K562 (cell line): ENCODE measurements around the gene DCAF12. TPM values are rescaled to one million over a fixed set of nuclear protein-coding genes. Genes with fewer than 3 reads are reported as not detected.

Experiments used
- ATAC-seq: fragments of 200-7000 bp; cut with Tn5 transposase; 3 replicates; pipeline ENCODE4 v1.9.1; 2020; ENCODE audit warnings: moderate library complexity
- BruUV-seq: library from RNA; stranded (reverse); fragments of 400-500 nt; replicated peaks from 2 replicates; lab custom pipeline; 2021; lab: Mats Ljungman, UMichigan
- CTCF ChIA-PET: fragments of 300-600 bp; formaldehyde crosslinking; extraction: SDS; loops from one replicate; lab custom pipeline; 2021; ENCODE audit warnings: low intra/inter-chr PET ratio; lab: Yijun Ruan, JAX
- POLR2A ChIA-PET: fragments of 300-600, 350-650 bp; sonication (Branson Sonifier 250); formaldehyde crosslinking; extraction: SDS; loops from one replicate; lab custom pipeline; 2021; ENCODE audit warnings: antibody characterized with exemption, inconsistent platforms; lab: Yijun Ruan, JAX
- DNase-seq, 4 experiments: peaks; one replicate each; pipeline versions ENCODE4 v3.0.0 to v3.0.0-alpha.2; 2011 to 2018; ENCODE audit warnings: low spot score in 3 of 4, mixed read lengths in 3 of 4; ENCODE audit errors: extremely low read depth in 1 of 4
- FAIRE-seq: peaks from 2 replicates; lab custom pipeline; 2011; peaks lifted over from hg19 to GRCh38; lab: Jason Lieb, UNC
- H2AFZ ChIP-seq: 2 replicates; pipeline ENCODE4 v1.6.0; 2011; ENCODE audit warnings: low read depth, low read length, control low read depth, inconsistent platforms
- H3K27ac ChIP-seq: fragments of 200-600 bp; 3 replicates; pipeline ENCODE4 v1.8.0; 2011; ENCODE audit warnings: low read depth, mild to moderate bottlenecking, control low read depth, inconsistent platforms, low read length, moderate library complexity, mixed read lengths; ENCODE audit errors: extremely low read depth
- H3K27me3 ChIP-seq, 2 experiments: fragments of 300-600 bp in 1 of 2; 2 replicates in 1 of 2; 3 replicates in 1 of 2; pipeline versions ENCODE4 v1.6.0 to v1.8.0; 2011; ENCODE audit warnings: inconsistent platforms in 2 of 2, low read length in 2 of 2, mild to moderate bottlenecking in 1 of 2, mixed read lengths in 1 of 2, moderate library complexity in 1 of 2; ENCODE audit not compliant: control insufficient read depth in 2 of 2, insufficient read depth in 2 of 2
- H3K36me3 ChIP-seq: fragments of 300-600 bp; 3 replicates; pipeline ENCODE4 v1.8.0; 2011; ENCODE audit warnings: mild to moderate bottlenecking, low read length, inconsistent platforms; ENCODE audit not compliant: control insufficient read depth, insufficient read depth
- H3K4me1 ChIP-seq, 2 experiments: fragments of 200-600 bp in 1 of 2; replicated peaks in 1 of 2; 2 replicates in 1 of 2; 3 replicates in 1 of 2; pipeline versions ENCODE4 v1.5.1 to v1.8.0; 2011; ENCODE audit warnings: inconsistent platforms in 2 of 2, low read length in 2 of 2, mild to moderate bottlenecking in 1 of 2, mixed read lengths in 1 of 2, moderate library complexity in 1 of 2; ENCODE audit not compliant: control insufficient read depth in 2 of 2, insufficient read depth in 2 of 2
- H3K4me2 ChIP-seq: 2 replicates; pipeline ENCODE4 v1.6.1; 2011; ENCODE audit warnings: low read length, control low read depth, inconsistent platforms, mixed read lengths; ENCODE audit not compliant: insufficient read depth
- H3K4me3 ChIP-seq: fragments of 200-600 bp; sonication (generic), shearing (Covaris generic); 2 replicates; pipeline ENCODE4 v1.5.1; 2016; ENCODE audit warnings: control low read depth, inconsistent platforms
- H3K79me2 ChIP-seq: fragments of 200-600 bp; 3 replicates; pipeline ENCODE4 v1.8.0; 2011; ENCODE audit warnings: low read length, inconsistent platforms; ENCODE audit not compliant: control insufficient read depth, insufficient read depth
- H3K9ac ChIP-seq, 2 experiments: 2 replicates each; pipeline versions ENCODE4 v1.6.0 to v1.6.1; 2011; ENCODE audit warnings: low read depth in 2 of 2, low read length in 2 of 2, control low read depth in 1 of 2, inconsistent platforms in 1 of 2, mild to moderate bottlenecking in 1 of 2, mixed read lengths in 1 of 2; ENCODE audit not compliant: insufficient read depth in 1 of 2
- H3K9me1 ChIP-seq: one replicate; pipeline ENCODE4 v1.6.0; 2011; ENCODE audit warnings: inconsistent platforms, mild to moderate bottlenecking, low read length, moderate library complexity; ENCODE audit not compliant: control insufficient read depth, insufficient read depth
- H3K9me3 ChIP-seq: replicated peaks from 2 replicates; pipeline ENCODE4 v1.5.1; 2011; ENCODE audit warnings: low read depth, low read length, inconsistent platforms; ENCODE audit not compliant: control insufficient read depth, insufficient read depth
- H4K20me1 ChIP-seq: replicated peaks from 2 replicates; pipeline ENCODE4 v1.6.1; 2011; ENCODE audit warnings: low read length, inconsistent platforms, mixed read lengths; ENCODE audit not compliant: control insufficient read depth, insufficient read depth
- EWSR1 ChIP-seq: fragments of 450-650 bp; IDR thresholded peaks from 2 replicates; pipeline ENCODE4 v1.6.1; 2018; ENCODE audit warnings: borderline replicate concordance, mild to moderate bottlenecking, low read depth, moderate library complexity; ENCODE audit not compliant: partially characterized antibody
- FOXJ2 ChIP-seq: fragments of 200-800 bp; sonication (Bioruptor generic); IDR thresholded peaks from 2 replicates; pipeline ENCODE4 v1.6.1; 2016; ENCODE audit warnings: missing genetic modification characterization, missing compliant biosample characterization
- FOXP1 ChIP-seq: sonication (generic); formaldehyde crosslinking; IDR thresholded peaks from 2 replicates; pipeline ENCODE4 v1.8.0; 2022; ENCODE audit warnings: mild to moderate bottlenecking, missing genetic modification reagents
- HMG20B ChIP-seq: fragments of 250-450 bp; sonication (Bioruptor Pico); IDR thresholded peaks from 2 replicates; pipeline ENCODE4 v1.5.0; 2021; ENCODE audit warnings: mild to moderate bottlenecking
- MECOM ChIP-seq: fragments of 250-450 bp; sonication (Bioruptor Pico); IDR thresholded peaks from 2 replicates; pipeline ENCODE4 v1.8.0; 2022; ENCODE audit warnings: inconsistent platforms
- NFXL1 ChIP-seq: fragments of 450-650 bp; formaldehyde crosslinking; IDR thresholded peaks from 2 replicates; pipeline ENCODE4 v1.4.0; 2021; ENCODE audit warnings: mild to moderate bottlenecking
- NR2C2 ChIP-seq, 2 experiments: fragments of 200-800 bp in 1 of 2; sonication (Bioruptor generic) in 1 of 2; sonication (generic) in 1 of 2; formaldehyde crosslinking in 1 of 2; IDR thresholded peaks; 2 replicates each; pipeline versions ENCODE4 v1.6.1 to v1.8.0; 2016 to 2022; ENCODE audit warnings: mild to moderate bottlenecking in 1 of 2, missing compliant biosample characterization in 1 of 2, missing genetic modification characterization in 1 of 2, missing genetic modification reagents in 1 of 2
- PML ChIP-seq: IDR thresholded peaks from 2 replicates; pipeline ENCODE4 v1.6.1; 2012; ENCODE audit warnings: low read length, inconsistent platforms
- PTRF ChIP-seq: fragments of 450-650 bp; IDR thresholded peaks from 2 replicates; pipeline ENCODE4 v1.6.1; 2016; ENCODE audit warnings: mild to moderate bottlenecking, missing genetic modification characterization, missing compliant biosample characterization
- RBBP5 ChIP-seq: fragments of 200-600 bp; sonication (generic); IDR thresholded peaks from 2 replicates; pipeline ENCODE4 v1.6.1; 2012; ENCODE audit warnings: borderline replicate concordance, mild to moderate bottlenecking, low read length, control low read depth, inconsistent platforms; ENCODE audit not compliant: insufficient read depth, poor library complexity, severe bottlenecking
- RCOR1 ChIP-seq, 2 experiments: IDR thresholded peaks; 2 replicates each; pipeline ENCODE4 v1.6.1; 2012; ENCODE audit warnings: low read depth in 2 of 2, low read length in 2 of 2, borderline replicate concordance in 1 of 2, improper control_type of control experiment in 1 of 2
- TEAD2 ChIP-seq: fragments of 450-650 bp; IDR thresholded peaks from 2 replicates; pipeline ENCODE4 v1.6.1; 2016; ENCODE audit warnings: missing genetic modification characterization, control low read depth, missing compliant biosample characterization
- TSC22D4 ChIP-seq: fragments of 450-650 bp; IDR thresholded peaks from 2 replicates; pipeline ENCODE4 v1.6.1; 2016; ENCODE audit warnings: missing genetic modification characterization, missing biosample characterization, control low read depth
- ZFPM2 ChIP-seq: fragments of 250-450 bp; sonication (Bioruptor Pico); IDR thresholded peaks from 2 replicates; pipeline ENCODE4 v1.5.1; 2022; ENCODE audit warnings: mild to moderate bottlenecking
- ZNF274 ChIP-seq: IDR thresholded peaks from 2 replicates; pipeline ENCODE4 v1.6.1; 2011; ENCODE audit warnings: low read depth, mild to moderate bottlenecking, low read length, moderate library complexity, borderline replicate concordance
- ZNF408 ChIP-seq: fragments of 250-450 bp; sonication (Bioruptor Pico); IDR thresholded peaks from 2 replicates; pipeline ENCODE4 v1.4.0; 2020; ENCODE audit warnings: low read depth, mild to moderate bottlenecking, moderate library complexity
- ZNF584 ChIP-seq: fragments of 200-800 bp; sonication (Bioruptor generic); IDR thresholded peaks from 2 replicates; pipeline ENCODE4 v1.6.1; 2016; ENCODE audit warnings: low read depth, mild to moderate bottlenecking, missing genetic modification characterization, missing compliant biosample characterization
- WGBS: fragments of 100-300 bp; shearing (Covaris generic); methylation state at CpG from one replicate; pipeline ENCODE4 v1.1.6; 2016; ENCODE audit warnings: low coverage, mixed read lengths; ENCODE audit not compliant: insufficient coverage; ENCODE audit errors: missing lambda C conversion rate; 5-methylcytosine and 5-hydroxymethylcytosine counted together
- in situ Hi-C: fragments of 300-500 bp; cut with MboI; formaldehyde crosslinking; loops from 4 replicates; pipeline ENCODE4 v1.15.0; 2018; ENCODE audit warnings: inconsistent platforms, mixed read lengths
- intact Hi-C: fragments of 100-400 bp; cut with micrococcal nuclease; formaldehyde crosslinking; loops from 2 replicates; pipeline ENCODE4 v1.14.2; 2022
- polyA plus RNA-seq, 8 experiments: library from polyadenylated mRNA; depleted of rRNA in 4 of 8; stranded (reverse) in 5 of 8; unstranded in 3 of 8; fragments of >200 nt; fragmentation: Nextera tagmentation in 2 of 8; fragmentation: Illumina TruSeq in 1 of 8; extraction: Ambion mirVana in 2 of 8; extraction: Trizol in 1 of 8; gene quantifications; 2 replicates each; pipeline versions ENCODE4 v1.2.1 to v1.2.3, GENCODE V29; 2011 to 2014; ENCODE audit warnings: inconsistent platforms in 1 of 8, missing spikeins in 1 of 8
- total RNA-seq, 7 experiments: library from RNA; depleted of rRNA in 6 of 7; stranded (reverse); fragments of >200 nt in 6 of 7; fragmentation: Illumina TruSeq in 2 of 7; extraction: Trizol in 2 of 7; gene quantifications; 2 replicates each; pipeline versions ENCODE4 v1.2.1 to v1.2.3, GENCODE V29; 2011 to 2021; ENCODE audit warnings: low replicate concordance in 1 of 7
- TF ChIP-seq, protein P1 (sequence below): fragments of 450-650 bp; IDR thresholded peaks from 2 replicates; pipeline ENCODE4 v1.6.1; 2017; ENCODE audit warnings: antibody characterized with exemption, mild to moderate bottlenecking

The DCAF12 gene
- total and polyA plus RNA-seq, 9 of the 15 experiments (the other 6 are each of a cell fraction or from before 2014, with no cell fraction given): 10.9 to 59.6 (median 30.8) TPM

DNA sequence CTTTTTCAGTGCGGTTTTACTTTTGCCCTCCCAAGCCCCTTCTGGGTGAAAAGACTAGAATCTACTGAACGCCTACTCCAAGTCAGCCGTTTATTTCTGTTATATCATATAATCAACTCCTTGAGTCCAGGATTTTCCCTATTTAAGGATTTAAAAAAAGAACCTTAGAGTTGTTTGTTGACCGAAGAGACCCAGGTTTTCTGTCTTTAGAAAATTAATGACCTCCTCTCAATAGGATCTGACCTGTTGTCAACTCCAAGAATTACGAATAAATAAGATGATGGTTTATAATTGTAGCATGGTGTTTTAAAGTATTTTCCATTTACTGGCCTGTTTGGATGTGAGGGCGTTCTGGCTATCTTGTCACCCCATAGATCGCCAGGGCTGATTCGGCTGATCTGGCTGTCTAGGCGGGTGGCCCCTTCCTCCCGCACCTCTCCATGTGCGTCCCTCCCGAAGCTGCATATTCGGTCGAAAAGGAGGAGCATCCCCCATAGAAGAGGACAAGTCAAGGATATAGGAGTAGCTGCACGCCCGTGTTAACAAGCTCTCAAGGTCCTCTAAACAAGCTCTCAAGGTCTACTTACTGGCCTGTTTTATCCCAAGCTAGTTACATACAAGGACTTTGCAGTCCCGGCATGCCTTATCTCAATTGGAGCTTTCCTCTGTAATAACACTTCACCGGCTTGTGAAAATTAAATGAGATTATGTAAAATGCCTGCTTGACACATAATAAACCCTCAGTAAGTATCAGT is 76.7 kb downstream of the DCAF12 start:
- TSS peak; percentile 95 for BruUV-seq
- CTCF ChIA-PET: no interaction called here
- peaks cover 5 to 15% of the 10 kb centered on the region in 2 experiments; a peak in 4 of 5 replicates for H3K4me1 ChIP-seq
- intact Hi-C loops (no loop called here), in situ Hi-C loops (no loop called here)
- POLR2A ChIA-PET: interaction anchor here (0.6 to 3.0 kb wide), 4 partner anchors 9 to 60 kb away, joined by 3 to 12 read pairs (median 10); no protein-coding TSS in a partner anchor
- peaks cover 3% of the 10 kb centered on the region; the same call in 1 of the 3 replicates for H3K36me3 ChIP-seq
- DNase-seq: peak in 2 of 4 experiments; percentile 15 to 55
- H3K9me3 ChIP-seq: no peaks in the 10 kb centered on the region
- ATAC-seq: no peak
- WGBS: 3% methylated on average over 14 of the region's 18 CpGs
- H3K9me1 ChIP-seq: no peaks in the 10 kb centered on the region
- peak overlapping the region; percentile 72 for H3K4me3 ChIP-seq
- H3K27me3 ChIP-seq: no peaks in the 10 kb centered on the region
- H3K27ac ChIP-seq: peak overlapping the region; percentile 98
- peaks cover 38% of the 10 kb centered on the region for H3K79me2 ChIP-seq
- H4K20me1 ChIP-seq: no peaks in the 10 kb centered on the region
- peak overlapping the region; percentile 100 for H2AFZ ChIP-seq
- FAIRE-seq: peak; percentile 37
- peak overlapping the region; percentile 88 to 99 for H3K9ac ChIP-seq
- H3K4me2 ChIP-seq: peak overlapping the region; percentile 90
- no peak for TF ChIP-seq PTRF
- TF ChIP-seq RCOR1 (IDR thresholded peaks at IDR 0.05; ENCODE audit: borderline replicate concordance in 1 of 2, low read depth in 2 of 2, low read length in 2 of 2): no peak
- TF ChIP-seq MECOM (CRISPR knock-in tag): peak; percentile 64; the same call in 1 of the 2 replicates
- TF ChIP-seq EWSR1: no peak
- TF ChIP-seq NFXL1 (CRISPR knock-in tag): no peak
- no peak for TF ChIP-seq RBBP5
- 0 out of 2 replicates have a peak, but pooled peaks have one; percentile 5 for TF ChIP-seq ZNF584 (CRISPR knock-in tag)
- no peak for TF ChIP-seq NR2C2 (CRISPR knock-in tag; IDR thresholded peaks at IDR 0.05)
- TF ChIP-seq NR2C2 (tag; IDR thresholded peaks at IDR 0.05): peak; percentile 11; the same call in 1 of the 2 replicates
- TF ChIP-seq HMG20B (CRISPR knock-in tag): no peak
- TF ChIP-seq ZNF408 (CRISPR knock-in tag): no peak
- TF ChIP-seq TEAD2 (tag): no peak
- TF ChIP-seq FOXP1 (CRISPR knock-in tag): 0 out of 2 replicates have a peak, but pooled peaks have one; percentile 2
- TF ChIP-seq ZNF274: no peak
- TF ChIP-seq TSC22D4 (tag): no peak
- TF ChIP-seq PML: no peak
- TF ChIP-seq ZFPM2 (CRISPR knock-in tag): no peak
- TF ChIP-seq, protein P1, sequence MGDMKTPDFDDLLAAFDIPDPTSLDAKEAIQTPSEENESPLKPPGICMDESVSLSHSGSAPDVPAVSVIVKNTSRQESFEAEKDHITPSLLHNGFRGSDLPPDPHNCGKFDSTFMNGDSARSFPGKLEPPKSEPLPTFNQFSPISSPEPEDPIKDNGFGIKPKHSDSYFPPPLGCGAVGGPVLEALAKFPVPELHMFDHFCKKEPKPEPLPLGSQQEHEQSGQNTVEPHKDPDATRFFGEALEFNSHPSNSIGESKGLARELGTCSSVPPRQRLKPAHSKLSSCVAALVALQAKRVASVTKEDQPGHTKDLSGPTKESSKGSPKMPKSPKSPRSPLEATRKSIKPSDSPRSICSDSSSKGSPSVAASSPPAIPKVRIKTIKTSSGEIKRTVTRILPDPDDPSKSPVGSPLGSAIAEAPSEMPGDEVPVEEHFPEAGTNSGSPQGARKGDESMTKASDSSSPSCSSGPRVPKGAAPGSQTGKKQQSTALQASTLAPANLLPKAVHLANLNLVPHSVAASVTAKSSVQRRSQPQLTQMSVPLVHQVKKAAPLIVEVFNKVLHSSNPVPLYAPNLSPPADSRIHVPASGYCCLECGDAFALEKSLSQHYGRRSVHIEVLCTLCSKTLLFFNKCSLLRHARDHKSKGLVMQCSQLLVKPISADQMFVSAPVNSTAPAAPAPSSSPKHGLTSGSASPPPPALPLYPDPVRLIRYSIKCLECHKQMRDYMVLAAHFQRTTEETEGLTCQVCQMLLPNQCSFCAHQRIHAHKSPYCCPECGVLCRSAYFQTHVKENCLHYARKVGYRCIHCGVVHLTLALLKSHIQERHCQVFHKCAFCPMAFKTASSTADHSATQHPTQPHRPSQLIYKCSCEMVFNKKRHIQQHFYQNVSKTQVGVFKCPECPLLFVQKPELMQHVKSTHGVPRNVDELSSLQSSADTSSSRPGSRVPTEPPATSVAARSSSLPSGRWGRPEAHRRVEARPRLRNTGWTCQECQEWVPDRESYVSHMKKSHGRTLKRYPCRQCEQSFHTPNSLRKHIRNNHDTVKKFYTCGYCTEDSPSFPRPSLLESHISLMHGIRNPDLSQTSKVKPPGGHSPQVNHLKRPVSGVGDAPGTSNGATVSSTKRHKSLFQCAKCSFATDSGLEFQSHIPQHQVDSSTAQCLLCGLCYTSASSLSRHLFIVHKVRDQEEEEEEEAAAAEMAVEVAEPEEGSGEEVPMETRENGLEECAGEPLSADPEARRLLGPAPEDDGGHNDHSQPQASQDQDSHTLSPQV: peak; percentile 82
- TF ChIP-seq FOXJ2 (tag): no peak
